ENCODE data around the gene SEL1L2. TPM values are rescaled to one million over a fixed set of nuclear protein-coding genes. Genes with fewer than 3 reads are reported as not detected.

The SEL1L2 gene
- total and polyA plus RNA-seq, 9 donors: 0.12 to 0.50 (median 0.23) TPM; not detected in 6

- no peak overlapping the region for H3K4me3 ChIP-seq (ENCODE audit: low read length)
- WGBS (ENCODE audit: insufficient coverage): 37% methylated on average over 5 of the region's 6 CpGs
- H3K36me3 ChIP-seq (ENCODE audit: control insufficient read depth, insufficient read depth, low read length): no peaks in the 10 kb centered on the region
- H3K9me3 ChIP-seq (replicated peaks; ENCODE audit: control insufficient read depth, low read depth, low read length): no peaks in the 10 kb centered on the region
- peak; percentile 7 for DNase-seq
- no peaks in the 10 kb centered on the region for H3K4me1 ChIP-seq (ENCODE audit: control insufficient read depth, insufficient read depth, low read length)
- no peak overlapping the region for H3K27ac ChIP-seq (ENCODE audit: low read length)
- no peaks in the 10 kb centered on the region for H3K27me3 ChIP-seq (ENCODE audit: control insufficient read depth, insufficient read depth, low read length)
Observed at GRCh38 chr20:13934992-13935894, 55.2 kb downstream of the SEL1L2 start.

GRCh38 chr20:13930281-13930680, 60.1 kb downstream of the SEL1L2 start:
- no peak for DNase-seq
- no peaks in the 10 kb centered on the region for H3K4me1 ChIP-seq (ENCODE audit: control insufficient read depth, insufficient read depth, low read length)
- no CpG with 5 or more reads among the region's 4 CpGs for WGBS (ENCODE audit: insufficient coverage)
- H3K4me3 ChIP-seq (ENCODE audit: low read length): no peak overlapping the region
- no peaks in the 10 kb centered on the region for H3K9me3 ChIP-seq (replicated peaks; ENCODE audit: control insufficient read depth, low read depth, low read length)
- no peaks in the 10 kb centered on the region for H3K27me3 ChIP-seq (ENCODE audit: control insufficient read depth, insufficient read depth, low read length)
- no peak overlapping the region for H3K27ac ChIP-seq (ENCODE audit: low read length)
- no peaks in the 10 kb centered on the region for H3K36me3 ChIP-seq (ENCODE audit: control insufficient read depth, insufficient read depth, low read length)

- Histone ChIP-seq H3K4me1 (ENCODE audit: control insufficient read depth, insufficient read depth, low read length) (no peaks in the 10 kb centered on the region), H3K36me3 (ENCODE audit: control insufficient read depth, insufficient read depth, low read length) (no peaks in the 10 kb centered on the region), H3K27me3 (ENCODE audit: control insufficient read depth, insufficient read depth, low read length) (no peaks in the 10 kb centered on the region), H3K9me3 (replicated peaks; ENCODE audit: control insufficient read depth, low read depth, low read length) (no peaks in the 10 kb centered on the region), H3K4me3 (ENCODE audit: low read length) (no peak overlapping the region), H3K27ac (ENCODE audit: low read length) (no peak overlapping the region)
- WGBS (ENCODE audit: insufficient coverage): 90% methylated on average over 3 of the region's 6 CpGs
- no peak for DNase-seq
Observed at GRCh38 chr20:13929836-13930235, 60.6 kb downstream of the SEL1L2 start.

GRCh38 chr20:13928901-13929300, 61.5 kb downstream of the SEL1L2 start:
- no peak for DNase-seq
- Histone ChIP-seq H3K4me3 (ENCODE audit: low read length) (no peak overlapping the region), H3K27ac (ENCODE audit: low read length) (no peak overlapping the region), H3K27me3 (ENCODE audit: control insufficient read depth, insufficient read depth, low read length) (no peaks in the 10 kb centered on the region), H3K4me1 (ENCODE audit: control insufficient read depth, insufficient read depth, low read length) (no peaks in the 10 kb centered on the region), H3K36me3 (ENCODE audit: control insufficient read depth, insufficient read depth, low read length) (no peaks in the 10 kb centered on the region), H3K9me3 (replicated peaks; ENCODE audit: control insufficient read depth, low read depth, low read length) (no peaks in the 10 kb centered on the region)
- WGBS (ENCODE audit: insufficient coverage): 95% methylated on average over 3 of the region's 5 CpGs

GRCh38 chr20:13927171-13927570, 63.2 kb downstream of the SEL1L2 start:
- no peaks in the 10 kb centered on the region for H3K27me3 ChIP-seq (ENCODE audit: control insufficient read depth, insufficient read depth, low read length)
- WGBS (ENCODE audit: insufficient coverage): no CpG with 5 or more reads among the region's 2 CpGs
- H3K4me1 ChIP-seq (ENCODE audit: control insufficient read depth, insufficient read depth, low read length): no peaks in the 10 kb centered on the region

GRCh38 chr20:13922241-13922640, 68.2 kb downstream of the SEL1L2 start:
- H3K4me1 ChIP-seq (ENCODE audit: control insufficient read depth, insufficient read depth, low read length): no peaks in the 10 kb centered on the region
- H3K36me3 ChIP-seq (ENCODE audit: control insufficient read depth, insufficient read depth, low read length): no peaks in the 10 kb centered on the region
- H3K27ac ChIP-seq (ENCODE audit: low read length): no peak overlapping the region
- DNase-seq: no peak
- no peaks in the 10 kb centered on the region for H3K27me3 ChIP-seq (ENCODE audit: control insufficient read depth, insufficient read depth, low read length)
- no peaks in the 10 kb centered on the region for H3K9me3 ChIP-seq (replicated peaks; ENCODE audit: control insufficient read depth, low read depth, low read length)
- no peak overlapping the region for H3K4me3 ChIP-seq (ENCODE audit: low read length)
- WGBS (ENCODE audit: insufficient coverage): no CpG with 5 or more reads among the region's 5 CpGs

More at GRCh38 chr20:13927171-13927570, 63.2 kb downstream of the SEL1L2 start:
- no peak for DNase-seq
- no peaks in the 10 kb centered on the region for H3K9me3 ChIP-seq (replicated peaks; ENCODE audit: control insufficient read depth, low read depth, low read length)
- H3K4me3 ChIP-seq (ENCODE audit: low read length): no peak overlapping the region
- H3K36me3 ChIP-seq (ENCODE audit: control insufficient read depth, insufficient read depth, low read length): no peaks in the 10 kb centered on the region
- H3K27ac ChIP-seq (ENCODE audit: low read length): no peak overlapping the region

- no peaks in the 10 kb centered on the region for H3K4me1 ChIP-seq (ENCODE audit: control insufficient read depth, insufficient read depth, low read length)
- DNase-seq: no peak
- WGBS (ENCODE audit: insufficient coverage): 44% methylated on average over 2 of the region's 3 CpGs
Observed at GRCh38 chr20:13915284-13915683, 75.1 kb downstream of the SEL1L2 start.

GRCh38 chr20:13913572-13913971, 76.8 kb downstream of the SEL1L2 start:
- WGBS (ENCODE audit: insufficient coverage): no CpG with 5 or more reads among the region's 4 CpGs
- Histone ChIP-seq H3K27me3 (ENCODE audit: control insufficient read depth, insufficient read depth, low read length) (no peaks in the 10 kb centered on the region), H3K9me3 (replicated peaks; ENCODE audit: control insufficient read depth, low read depth, low read length) (no peaks in the 10 kb centered on the region), H3K4me1 (ENCODE audit: control insufficient read depth, insufficient read depth, low read length) (no peaks in the 10 kb centered on the region), H3K27ac (ENCODE audit: low read length) (peak overlapping the region; percentile 35), H3K36me3 (ENCODE audit: control insufficient read depth, insufficient read depth, low read length) (no peaks in the 10 kb centered on the region), H3K4me3 (ENCODE audit: low read length) (no peak overlapping the region)
- DNase-seq: peak; percentile 89

More at GRCh38 chr20:13915284-13915683, 75.1 kb downstream of the SEL1L2 start:
- Histone ChIP-seq H3K36me3 (ENCODE audit: control insufficient read depth, insufficient read depth, low read length) (no peaks in the 10 kb centered on the region), H3K27ac (ENCODE audit: low read length) (no peak overlapping the region), H3K9me3 (replicated peaks; ENCODE audit: control insufficient read depth, low read depth, low read length) (no peaks in the 10 kb centered on the region), H3K4me3 (ENCODE audit: low read length) (no peak overlapping the region), H3K27me3 (ENCODE audit: control insufficient read depth, insufficient read depth, low read length) (no peaks in the 10 kb centered on the region)

GRCh38 chr20:13913131-13913530, 77.3 kb downstream of the SEL1L2 start:
- Histone ChIP-seq H3K9me3 (replicated peaks; ENCODE audit: control insufficient read depth, low read depth, low read length) (no peaks in the 10 kb centered on the region), H3K27ac (ENCODE audit: low read length) (peak overlapping the region; percentile 35), H3K36me3 (ENCODE audit: control insufficient read depth, insufficient read depth, low read length) (no peaks in the 10 kb centered on the region), H3K4me3 (ENCODE audit: low read length) (no peak overlapping the region), H3K27me3 (ENCODE audit: control insufficient read depth, insufficient read depth, low read length) (no peaks in the 10 kb centered on the region), H3K4me1 (ENCODE audit: control insufficient read depth, insufficient read depth, low read length) (no peaks in the 10 kb centered on the region)
- no CpG with 5 or more reads among the region's 1 CpG for WGBS (ENCODE audit: insufficient coverage)
- peak; percentile 70 for DNase-seq

GRCh38 chr20:13910492-13910891, 79.9 kb downstream of the SEL1L2 start:
- DNase-seq: no peak
- no CpG with 5 or more reads among the region's 1 CpG for WGBS (ENCODE audit: insufficient coverage)

More at GRCh38 chr20:13910492-13910891, 79.9 kb downstream of the SEL1L2 start:
- no peak overlapping the region for H3K4me3 ChIP-seq (ENCODE audit: low read length)
- no peaks in the 10 kb centered on the region for H3K4me1 ChIP-seq (ENCODE audit: control insufficient read depth, insufficient read depth, low read length)
- H3K27ac ChIP-seq (ENCODE audit: low read length): no peak overlapping the region
- H3K36me3 ChIP-seq (ENCODE audit: control insufficient read depth, insufficient read depth, low read length): no peaks in the 10 kb centered on the region
- no peaks in the 10 kb centered on the region for H3K9me3 ChIP-seq (replicated peaks; ENCODE audit: control insufficient read depth, low read depth, low read length)
- no peaks in the 10 kb centered on the region for H3K27me3 ChIP-seq (ENCODE audit: control insufficient read depth, insufficient read depth, low read length)

Measured in muscle of leg (tissue), 11 donors.